Ecto neural progenitor cell (in vitro differentiated cells): ENCODE data around the gene GARIN3.
A peak's percentile ranks its signal among the peaks of the same experiment; 100 is the strongest.
"Not testable (repeated sequence)": the region's sequence is repeated elsewhere in the genome, so short reads cannot be mapped to it uniquely, and the experiment has no call there.

Experiments
- DNase-seq: peaks from one replicate; pipeline ENCODE4 v3.0.0-alpha.2; 2018; ENCODE audit warnings: low spot score

GARIN3 gene

DNA sequence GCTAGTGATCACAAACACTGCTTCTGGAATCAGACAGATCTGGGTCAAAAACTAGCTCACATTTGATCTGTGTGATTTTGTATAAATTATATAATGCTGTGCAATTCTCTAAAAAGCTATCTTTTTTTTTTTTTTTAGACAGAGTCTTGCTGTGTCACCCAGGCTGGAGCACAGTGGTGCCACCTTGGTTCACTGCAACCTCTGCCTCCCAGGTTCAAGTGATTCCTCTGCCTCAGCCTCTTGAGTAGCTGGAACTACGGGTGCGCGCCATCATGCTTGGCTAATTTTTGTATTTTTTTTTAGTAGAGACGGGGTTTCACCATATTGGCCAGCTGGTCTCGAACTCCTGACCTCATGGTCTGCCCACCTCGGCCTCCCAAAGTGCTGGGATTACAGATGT lies 19.1 kb upstream of the GARIN3 start:
- not testable (repeated sequence) for DNase-seq

DNA sequence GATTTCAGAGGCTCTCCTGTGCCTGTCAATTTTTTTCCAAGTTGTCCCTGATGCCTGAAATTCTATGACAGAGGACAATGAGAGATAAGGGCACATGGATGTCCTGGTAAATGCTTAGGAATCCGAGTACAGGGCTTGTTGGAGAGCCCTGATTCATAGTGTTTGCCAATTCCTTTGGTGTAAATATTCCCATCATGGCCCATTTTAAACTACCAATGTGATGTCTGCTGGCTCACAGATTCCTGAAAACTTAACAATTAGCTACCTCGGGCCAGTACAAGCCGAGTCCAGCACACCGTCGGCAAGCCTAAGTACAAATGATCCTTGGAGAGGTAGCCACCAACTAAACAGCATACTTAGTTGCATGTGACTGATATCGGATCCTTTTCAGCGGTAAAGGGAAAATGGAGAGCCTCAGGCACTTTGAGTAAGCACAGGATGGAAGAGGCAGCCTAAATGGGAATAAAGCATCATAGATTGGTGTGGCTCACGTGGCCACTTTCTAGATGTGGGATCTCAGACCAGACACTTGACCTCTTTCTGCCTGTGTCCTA lies 18.1 kb upstream of the GARIN3 start:
- no peak for DNase-seq

DNA sequence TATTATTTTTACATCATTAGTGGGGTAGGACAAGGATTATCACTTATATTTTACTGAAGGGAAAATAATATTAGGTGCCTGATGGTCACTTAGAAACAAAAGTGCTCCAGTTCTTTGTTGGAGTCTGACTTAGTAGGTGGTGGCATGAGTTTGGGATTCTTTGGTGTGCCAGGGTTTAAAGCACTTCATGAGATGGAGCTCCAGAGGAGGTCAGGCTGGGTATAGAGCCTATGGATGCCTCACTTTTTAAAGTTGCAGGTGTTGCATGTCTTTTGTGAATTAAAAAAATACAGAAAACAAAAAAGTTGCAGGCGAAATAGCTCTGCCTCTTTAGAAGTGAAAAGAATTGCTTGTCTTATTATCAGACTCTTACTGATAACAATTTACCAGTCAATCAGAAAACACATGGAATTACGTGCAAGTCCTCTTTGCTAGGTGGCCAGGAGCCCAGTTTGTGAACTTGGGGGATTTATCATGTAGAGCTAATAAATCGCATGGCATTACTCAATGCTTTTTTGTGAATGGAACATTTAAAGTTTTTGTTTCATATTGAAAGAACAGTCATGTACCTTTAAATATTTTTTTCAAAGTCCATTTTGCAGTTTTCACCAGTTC lies 16.2 kb upstream of the GARIN3 start:
- DNase-seq, result no peak

DNA sequence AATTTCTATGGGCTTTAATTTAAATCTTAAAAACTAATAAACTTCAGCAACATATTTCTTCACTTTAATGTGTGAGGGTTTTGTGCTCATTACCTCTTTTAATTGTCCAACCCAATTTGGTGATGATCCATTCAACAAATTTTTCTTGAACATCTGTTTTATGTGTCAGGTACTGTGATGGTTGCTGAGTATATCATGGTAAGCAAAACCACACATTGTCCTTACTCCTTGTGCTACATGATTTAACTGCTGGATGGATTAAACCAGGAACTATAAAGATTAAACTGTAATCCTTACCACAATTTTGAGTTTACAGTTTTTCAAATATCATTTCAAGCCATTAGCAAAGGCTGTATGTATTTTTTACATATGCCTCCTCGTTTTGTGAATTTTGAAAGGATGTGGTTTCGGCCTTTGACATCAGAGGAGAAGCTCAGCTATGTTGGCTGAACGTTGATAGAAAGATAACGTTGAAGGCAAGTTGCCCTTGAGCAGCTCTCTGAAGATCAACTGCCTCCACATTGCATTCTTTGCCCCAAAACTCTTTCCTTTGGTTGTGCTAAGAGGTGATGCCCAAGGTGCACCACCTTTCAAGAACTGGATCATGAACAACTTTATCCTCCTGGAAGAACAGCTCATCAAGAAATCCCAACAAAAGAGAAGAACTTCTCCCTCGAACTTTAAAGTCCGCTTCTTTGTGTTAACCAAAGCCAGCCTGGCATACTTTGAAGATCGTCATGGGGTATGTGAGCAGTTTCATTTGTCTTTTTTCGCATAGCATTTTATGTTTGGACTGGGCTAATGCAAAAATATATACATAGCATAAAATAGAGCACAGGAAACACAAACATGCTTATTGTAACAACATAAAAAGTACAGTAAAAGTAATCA lies 14.6 kb upstream of the GARIN3 start, which contains the start of gene ITK:
Gene ITK, plus strand, starts transcription at position 467 of the 891 bp plus-strand sequence. Its CDS starts 138 bp downstream, at position 605.
- no peak for DNase-seq

DNA sequence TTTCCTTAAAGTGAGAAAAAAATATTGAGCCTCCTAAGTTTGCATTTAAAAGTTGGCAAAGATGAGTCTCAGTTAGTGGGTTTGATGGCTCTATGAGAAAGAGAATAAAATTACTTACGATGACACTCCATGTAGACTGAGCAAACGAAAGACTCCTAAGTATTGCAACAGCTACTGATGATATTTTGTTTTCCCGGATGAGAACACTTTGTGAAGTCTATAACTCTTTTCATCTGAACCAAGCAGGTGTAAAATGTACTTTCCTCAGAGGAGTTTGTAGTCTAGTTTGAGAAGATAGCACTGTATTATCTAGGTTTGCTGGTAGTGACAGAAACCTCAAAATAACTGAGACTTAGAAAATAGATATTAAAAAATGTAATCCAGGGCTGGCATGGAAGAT lies 12.9 kb upstream of the GARIN3 start:
- no peak for DNase-seq

DNA sequence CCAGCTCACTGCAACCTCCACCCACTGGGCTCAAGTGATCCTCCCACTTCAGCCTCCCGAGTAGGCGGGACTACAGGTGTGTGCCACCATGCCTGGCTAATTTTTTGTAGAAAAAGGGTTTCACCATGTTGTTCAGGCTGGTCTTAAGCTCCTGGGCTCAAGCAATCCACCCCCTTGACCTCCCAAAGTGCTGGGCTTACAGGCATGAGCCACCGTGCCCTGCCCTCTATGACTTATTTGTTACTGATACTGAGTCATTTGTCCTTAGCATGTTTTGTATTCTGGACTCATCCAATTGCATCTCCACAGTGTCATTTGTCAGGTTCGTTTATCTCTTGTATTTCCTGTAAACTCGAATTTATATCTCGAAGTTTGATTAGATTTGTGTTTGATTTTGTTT lies 11.9 kb upstream of the GARIN3 start:
- no peak for DNase-seq

DNA sequence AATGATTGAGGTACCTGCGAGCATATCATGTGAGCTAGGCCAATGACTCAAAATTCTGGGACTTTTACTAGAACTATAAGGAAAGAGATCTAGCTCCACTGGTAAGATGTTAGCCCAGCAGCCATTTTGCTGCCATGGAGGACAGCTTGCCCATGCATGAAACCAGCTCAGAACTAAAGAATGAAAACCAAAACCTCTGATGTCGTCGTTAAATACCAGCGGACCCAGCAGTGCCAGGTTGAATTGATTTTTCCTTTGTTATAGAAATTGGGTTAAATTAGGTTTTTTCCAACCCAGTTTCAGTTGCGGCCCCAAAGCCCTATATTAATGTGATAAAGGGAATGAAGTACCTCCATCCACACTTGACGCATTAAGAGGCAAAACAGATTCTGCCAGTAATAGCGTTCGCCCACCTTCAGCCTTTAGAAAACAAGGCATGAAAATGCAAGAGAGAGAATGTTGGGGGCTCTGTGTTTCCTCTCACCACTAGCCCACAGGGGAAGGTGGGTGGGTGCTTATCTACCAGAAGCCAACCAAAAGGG lies 9.1 kb upstream of the GARIN3 start:
- DNase-seq, result no peak

DNA sequence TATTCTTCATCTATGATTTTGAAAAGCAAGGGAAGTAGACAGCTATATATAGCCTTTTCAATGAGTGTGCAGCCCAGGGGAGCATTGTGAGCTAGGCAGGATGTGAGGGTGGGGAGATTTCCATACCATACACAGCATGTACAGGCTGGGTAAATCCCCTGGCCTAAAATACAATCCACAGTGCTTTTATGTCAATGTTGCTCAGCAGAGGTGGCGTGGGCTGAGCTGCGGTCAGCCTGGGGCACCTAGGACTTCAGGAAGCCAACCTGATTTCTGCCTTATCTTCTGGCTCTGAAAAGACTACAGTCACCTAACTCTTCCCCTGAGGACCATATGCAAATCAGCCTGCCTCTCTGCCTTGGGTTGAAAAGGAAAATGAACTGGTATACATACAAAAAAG lies 6.3 kb upstream of the GARIN3 start:
- no peak for DNase-seq

DNA sequence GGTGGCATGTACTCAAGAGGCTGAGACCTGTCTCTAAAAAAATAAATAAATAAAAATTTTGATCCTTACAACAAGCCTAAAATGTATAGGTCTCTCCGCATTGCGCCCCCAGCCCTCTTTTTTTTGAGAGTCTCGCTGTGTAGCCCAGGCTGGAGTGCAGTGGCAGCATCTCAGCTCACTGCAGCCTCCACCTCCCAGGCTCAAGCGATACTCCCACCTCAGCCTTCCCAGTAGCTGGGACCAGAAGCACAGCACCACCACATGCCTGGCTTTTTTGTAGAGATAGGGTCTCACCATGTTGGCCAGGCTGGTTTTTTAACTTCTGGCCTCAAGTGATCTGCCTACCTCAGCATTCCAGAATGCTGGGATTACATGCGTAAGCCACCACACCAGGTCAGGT lies 2.2 kb upstream of the GARIN3 start:
- no peak for DNase-seq

DNA sequence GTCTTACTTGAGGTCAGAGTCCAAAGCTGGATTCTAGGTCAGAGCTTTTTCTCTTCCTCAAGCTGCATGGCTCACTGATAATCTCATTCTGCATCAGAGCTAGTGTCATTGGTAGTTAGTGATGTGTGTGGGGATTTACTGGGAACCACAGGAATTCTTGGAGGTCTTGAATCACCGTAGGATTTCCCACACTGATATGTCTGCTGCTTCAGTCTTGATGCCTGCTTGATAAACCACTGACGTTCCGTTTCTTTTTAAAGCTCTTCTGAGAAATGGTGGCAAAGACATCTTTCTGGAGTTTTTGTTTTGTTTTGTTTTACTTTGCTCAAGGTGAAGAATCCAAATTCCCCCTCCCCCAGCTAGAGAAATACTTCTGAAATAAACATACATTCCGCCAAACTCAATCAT lies 1.2 kb upstream of the GARIN3 start:
- DNase-seq, result no peak

DNA sequence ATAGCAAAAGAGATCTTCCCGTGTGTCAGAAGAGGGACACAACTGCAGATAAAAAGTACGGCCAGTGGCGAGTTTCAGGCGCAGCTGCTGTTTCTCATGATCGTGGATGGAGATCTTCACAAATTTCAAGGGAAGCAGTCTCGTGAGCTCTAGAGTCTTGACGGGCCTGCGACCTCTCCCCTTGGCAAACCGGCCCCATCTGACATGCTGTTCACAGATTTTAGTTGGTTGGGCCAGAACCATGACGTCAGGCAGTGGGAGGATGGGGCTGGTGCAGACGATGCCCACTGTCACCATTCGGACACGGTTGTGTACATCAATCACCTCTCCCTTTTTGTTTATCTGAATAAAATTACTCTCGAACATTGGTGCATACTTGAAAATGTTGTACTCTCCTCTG lies 396 bp downstream of the GARIN3 start:
- no peak for DNase-seq

DNA sequence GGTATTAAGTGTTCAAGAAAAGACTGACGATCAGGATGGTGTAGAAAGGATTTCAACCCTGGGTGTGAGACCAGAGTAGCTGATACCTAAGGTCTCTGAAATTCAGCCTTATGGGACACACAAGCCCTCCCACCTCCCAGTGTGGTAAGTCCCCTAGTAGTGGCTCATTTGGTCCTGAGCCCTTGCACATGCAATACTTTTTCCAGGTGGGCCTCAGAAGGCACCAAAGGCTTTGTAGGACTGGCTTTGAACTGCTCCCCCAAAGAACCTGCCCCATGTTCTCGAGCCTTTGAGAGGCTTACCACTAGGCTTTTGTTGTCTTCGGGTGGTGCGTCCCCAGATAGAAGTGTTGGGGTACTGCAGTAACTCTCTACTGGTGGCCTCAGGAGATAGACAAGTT lies 803 bp downstream of the GARIN3 start:
- no peak for DNase-seq

DNA sequence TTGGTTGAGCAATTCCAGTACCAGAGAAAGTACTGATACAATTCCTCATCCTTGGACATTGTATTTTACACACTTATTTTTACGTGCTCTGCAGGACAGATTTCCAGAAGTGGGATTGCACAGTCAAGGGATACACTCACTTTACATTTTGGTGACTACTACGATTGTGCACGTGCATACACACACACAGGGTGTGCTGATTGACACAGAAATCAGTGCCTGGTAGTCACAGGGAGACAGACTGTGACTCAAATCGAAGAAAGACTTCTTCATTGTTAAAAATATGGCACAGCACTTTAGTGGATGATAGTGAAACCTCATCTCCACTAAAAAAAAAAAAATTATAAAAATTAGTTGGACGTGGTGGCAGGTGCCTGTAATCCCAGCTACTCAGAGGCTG lies 1.5 kb downstream of the GARIN3 start:
- DNase-seq, result no peak

DNA sequence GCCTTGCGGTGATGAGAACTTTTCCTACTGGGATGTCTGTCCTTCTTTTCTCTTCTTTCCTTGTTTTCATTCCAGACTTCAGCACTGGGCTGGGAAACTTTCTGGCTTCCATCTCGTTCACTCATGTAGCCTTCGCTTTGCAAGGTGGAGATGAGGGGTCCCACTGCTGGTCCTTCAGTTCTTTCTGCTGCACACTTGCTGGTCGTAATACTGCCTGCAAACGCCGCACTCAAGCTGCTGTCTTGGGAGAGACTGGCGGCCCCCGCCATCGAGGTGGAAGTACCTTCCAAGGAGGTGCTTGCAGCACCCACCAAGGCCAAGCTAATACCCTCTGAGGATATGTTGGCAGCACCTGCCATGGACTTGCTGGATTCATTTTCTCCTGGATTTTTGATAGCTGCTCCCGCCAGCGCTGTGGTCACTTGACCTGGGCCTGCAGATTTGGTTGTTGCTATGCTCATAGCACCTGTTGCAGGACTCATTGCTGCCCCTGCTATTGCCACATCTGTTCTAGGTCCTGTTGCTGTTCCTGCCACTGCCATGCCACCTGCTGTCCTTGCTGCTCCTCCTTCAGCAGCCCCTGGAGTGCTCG lies 3.0 kb downstream of the GARIN3 start:
- DNase-seq, result no peak

DNA sequence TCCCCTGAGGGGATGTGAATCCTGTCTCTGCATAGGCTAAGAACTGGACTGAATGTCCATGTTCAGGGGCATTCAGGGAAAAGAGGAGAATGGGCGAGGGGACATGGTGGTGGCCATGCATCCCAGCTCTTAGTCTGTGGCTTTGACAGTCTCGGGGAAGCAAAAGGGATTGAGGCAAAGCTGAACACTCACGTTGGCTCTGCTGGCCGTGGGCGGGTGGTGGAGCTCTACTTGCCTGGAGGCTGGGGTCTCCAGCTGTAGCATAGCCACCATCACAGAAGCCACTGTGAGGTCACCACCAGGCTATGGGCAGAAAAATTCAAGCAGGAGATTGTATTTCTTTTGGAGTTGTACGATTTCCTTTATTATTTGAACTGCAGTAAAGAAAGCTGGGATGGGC lies 4.1 kb downstream of the GARIN3 start:
- DNase-seq, result no peak

DNA sequence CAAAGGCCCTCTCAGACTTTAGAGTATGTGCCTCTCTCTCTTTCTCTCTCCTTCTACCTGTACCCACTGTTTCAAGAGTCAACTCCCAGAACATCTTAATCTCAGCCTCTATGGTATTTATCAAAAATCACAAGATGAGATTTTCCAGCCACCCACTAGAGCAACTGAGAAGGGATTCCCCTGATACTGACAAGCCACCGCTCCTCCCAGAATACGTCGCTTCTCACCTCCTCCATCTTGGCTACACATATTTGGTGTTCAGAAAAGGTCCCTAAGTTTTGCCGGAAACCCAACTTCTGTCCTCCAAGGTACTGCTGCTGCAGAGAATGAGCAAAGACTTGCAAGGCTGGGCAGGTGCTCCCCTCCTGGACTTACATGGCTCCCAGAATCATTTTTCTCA lies 6.1 kb downstream of the GARIN3 start:
- no peak for DNase-seq

DNA sequence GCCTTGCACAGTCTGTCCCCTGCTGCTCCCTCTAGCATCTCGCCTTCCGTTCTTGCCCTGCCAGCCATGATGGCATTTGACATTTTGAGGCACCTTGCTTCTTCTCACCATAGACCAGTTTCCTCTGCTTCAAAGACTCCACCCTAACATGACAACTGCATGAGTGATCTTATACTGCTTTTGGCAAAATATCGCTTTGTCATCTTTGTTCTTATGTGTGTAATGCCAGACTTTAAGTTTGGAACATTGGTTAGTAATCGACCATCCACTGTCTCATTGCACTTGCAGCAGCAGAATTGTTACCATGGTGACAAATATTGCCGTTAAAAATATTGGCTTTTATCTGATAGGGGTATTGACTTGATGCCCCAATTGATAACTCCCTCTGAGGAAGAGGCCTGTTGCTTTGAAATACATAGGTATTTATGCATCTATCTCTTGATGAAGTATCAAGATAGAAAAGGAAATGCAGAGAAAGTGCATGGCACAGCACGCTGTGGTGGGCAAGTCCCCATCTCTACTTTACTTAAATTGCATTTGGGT lies 6.8 kb downstream of the GARIN3 start:
- DNase-seq, result no peak

DNA sequence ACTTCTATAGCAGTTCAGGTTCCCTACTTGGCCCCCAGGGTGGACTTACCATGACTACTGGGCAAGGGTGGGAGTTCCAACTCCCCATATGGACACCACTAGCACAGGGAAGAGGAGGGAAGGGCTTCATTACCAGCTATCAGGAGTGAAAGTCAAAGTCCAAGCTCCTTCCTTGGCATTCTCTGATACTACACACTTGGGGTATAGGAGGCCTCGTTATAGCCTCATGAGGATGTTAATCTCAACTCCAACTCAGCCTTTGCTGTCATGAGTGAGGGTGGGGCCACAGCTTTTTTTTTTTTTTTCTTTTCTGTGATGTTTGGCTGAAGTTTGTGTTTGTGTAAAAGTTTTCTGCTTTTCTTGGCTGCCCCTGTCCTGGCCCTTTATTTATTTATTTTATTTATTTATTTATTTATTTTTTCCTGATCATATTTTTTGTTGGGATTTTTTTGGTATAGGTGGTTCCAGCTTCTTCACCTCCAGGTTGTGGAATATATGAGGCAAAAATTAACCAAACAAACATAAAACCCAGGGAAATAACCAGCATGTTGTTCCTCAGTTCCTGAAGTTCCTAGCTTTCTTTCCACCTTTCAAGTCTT lies 8.7 kb downstream of the GARIN3 start:
- DNase-seq, result no peak

DNA sequence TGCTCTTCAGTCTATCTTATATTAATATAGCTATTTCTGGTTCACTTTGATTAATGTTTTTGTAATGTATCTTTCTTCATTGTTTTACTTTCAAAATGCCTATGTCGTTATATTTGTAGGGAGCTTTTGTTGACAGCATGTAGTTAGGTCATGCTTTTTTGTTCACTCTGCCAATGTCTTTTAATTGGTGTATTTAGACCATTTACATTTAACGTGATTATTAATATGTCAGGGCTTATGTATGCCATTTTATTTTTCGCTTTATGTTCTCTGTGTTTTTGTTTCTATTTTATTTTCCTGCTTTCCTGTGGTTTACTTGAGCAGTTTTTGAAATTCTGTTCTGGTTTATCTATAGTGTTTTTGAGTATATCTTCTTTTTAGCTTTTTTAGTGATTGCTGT lies 10.8 kb downstream of the GARIN3 start:
- no peak for DNase-seq

DNA sequence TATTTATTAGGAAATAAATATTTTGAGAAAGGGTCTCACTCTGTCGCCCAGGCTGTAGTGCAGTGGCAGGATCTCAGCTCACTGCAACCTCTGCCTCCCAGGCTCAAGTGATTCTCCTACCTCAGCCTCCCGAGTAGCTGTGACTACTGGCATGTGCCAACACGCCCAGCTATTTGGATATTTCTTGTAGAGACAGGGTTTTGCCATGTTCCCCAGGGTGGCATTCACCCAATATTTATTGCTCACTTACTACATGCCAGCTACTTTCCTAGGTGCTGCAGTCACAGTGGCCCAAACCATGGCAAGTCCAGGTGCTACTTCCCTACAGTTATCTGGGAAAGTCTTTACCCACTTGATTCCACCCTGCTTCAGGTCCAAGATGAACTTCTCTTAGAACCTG lies 15.1 kb downstream of the GARIN3 start:
- no peak for DNase-seq

DNA sequence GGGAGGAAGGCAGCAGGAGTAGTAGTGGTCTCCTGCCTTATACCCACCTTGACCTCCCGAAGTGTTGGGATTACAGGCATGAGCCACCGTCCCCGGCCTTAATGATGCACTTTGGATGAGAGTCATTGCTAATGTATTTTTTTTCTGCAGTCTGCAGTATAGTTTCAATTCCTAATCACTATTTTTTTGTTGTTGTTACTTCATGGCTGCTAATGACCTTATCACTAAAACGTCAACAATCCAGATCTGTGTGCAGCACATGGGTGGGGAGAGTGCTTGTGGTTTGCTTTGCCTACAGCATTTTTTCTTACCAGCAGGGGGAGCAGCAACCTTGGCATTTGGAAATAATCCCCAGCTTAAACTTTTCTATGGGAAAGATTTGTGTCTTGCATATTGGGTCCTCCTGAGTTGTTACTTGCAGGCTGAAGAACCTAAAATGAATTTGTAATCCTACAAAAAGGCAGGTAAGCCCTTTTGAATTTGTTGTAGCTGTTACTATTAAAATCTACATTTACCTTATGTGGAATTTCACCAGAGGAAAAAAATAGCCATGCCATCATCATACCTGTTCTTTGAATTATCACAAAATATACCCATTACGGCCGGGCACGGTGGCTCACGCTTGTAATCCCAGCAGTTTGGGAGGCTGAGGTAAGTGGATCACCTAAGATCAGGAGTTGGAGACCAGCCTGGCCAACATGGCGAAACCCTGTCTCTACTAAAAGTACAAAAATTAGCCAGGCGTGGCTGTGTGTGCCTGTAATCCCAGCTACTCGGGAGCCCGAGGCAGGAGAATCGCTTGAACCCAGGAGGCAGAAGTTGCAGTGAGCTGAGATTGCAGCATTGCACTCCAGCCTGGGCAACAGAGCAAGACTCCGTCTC lies 17.1 kb downstream of the GARIN3 start:
- DNase-seq, result peak; percentile 60
